B cell (primary cell): Measurements from ENCODE around the gene MAN2B2.

Experiments used
- CTCF ChIP-seq: fragments of 200-600 bp; IDR thresholded peaks from one replicate; pipeline ENCODE4 v1.8.0; 2022; ENCODE audit warnings: antibody characterized with exemption, mild to moderate bottlenecking
- EZH2 ChIP-seq: IDR thresholded peaks from 2 replicates; pipeline ENCODE4 v1.6.1; 2012; ENCODE audit warnings: borderline replicate concordance, low read depth, mild to moderate bottlenecking, moderate library complexity, low read length; ENCODE audit not compliant: insufficient read depth, poor library complexity, severe bottlenecking

DNA sequence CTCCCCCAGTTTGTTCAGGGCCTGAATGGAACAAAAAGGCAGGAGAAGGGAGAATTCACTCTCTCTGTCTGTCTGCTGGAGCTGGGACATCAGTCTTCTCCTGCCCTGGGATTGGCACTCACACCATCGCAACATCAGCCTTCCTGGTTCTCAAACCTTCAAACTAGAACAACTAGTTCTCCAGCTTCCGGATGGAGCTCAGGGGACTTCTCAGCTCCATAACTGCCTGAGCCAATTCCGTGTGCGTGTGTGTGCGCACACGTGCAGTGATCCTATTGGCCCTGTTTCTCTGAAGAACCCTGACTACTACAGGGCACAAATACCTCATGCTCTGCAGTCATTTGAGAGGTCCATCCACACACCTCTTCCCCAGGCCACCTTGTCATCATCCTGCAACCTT is 18.7 kb upstream of the MAN2B2 start:
- TF ChIP-seq CTCF (no peak), EZH2 (no peak)
